GM18507 (cell line): Measurements from ENCODE around the gene NID2.

Source experiments
- DNase-seq: peaks from one replicate; pipeline ENCODE4 v3.0.0; 2011; ENCODE audit warnings: low read depth; ENCODE audit not compliant: insufficient read length; ENCODE audit errors: extremely low spot score
- FAIRE-seq: peaks from 2 replicates; lab custom pipeline; 2011; peaks lifted over from hg19 to GRCh38; lab: Jason Lieb, UNC

NID2 gene

DNA sequence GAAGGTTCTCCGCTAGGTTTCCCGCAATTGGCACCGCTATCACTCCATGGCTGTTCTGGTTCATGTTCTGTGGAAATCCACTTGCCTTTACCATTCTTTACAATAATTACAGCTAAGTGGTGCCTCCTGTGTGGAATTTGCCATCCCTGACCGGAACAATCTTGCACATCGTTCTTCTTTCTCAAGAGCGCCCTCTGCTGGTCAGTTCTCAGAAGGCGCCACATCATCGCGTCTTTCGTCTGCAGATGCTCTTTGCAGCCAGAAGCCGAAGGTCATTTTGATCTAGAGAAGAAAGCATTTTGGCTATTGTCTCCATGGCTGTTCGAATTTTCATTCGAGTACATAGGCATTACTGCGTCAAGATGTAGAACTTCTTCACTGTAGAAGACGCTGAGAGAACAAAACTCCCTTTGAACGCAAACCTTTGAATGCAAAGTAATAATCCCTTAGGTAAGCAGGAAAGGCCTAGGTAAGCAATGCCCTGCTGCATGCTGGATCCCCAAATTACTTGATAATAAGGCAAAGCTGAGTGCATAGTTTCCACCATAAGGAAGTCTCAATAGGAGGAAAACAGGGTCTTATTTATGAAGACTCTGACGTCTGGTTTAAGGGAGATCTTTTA lies 89.7 kb downstream of the NID2 start:
- DNase-seq = no peak
- FAIRE-seq = peak; percentile 89

DNA sequence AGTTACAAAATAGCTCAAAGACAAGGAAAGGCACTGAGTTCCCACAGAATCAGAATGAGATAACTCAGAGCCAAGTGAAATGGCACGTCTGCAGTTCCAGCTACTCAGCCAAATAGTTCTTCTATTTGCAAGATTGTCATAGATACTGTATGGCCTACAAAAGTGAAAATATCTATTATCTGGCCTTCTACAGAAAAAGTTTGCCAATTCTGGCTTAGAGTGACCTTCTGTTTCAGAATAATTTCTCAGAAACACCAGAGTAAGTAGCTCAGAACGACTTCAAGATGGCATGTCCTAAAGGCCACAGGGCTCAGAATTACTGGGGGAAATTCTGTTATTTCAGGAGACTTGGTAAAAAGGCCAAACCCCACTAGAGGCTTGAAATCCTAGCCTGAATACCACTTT lies 90.2 kb downstream of the NID2 start:
- DNase-seq (no peak), FAIRE-seq (no peak)

DNA sequence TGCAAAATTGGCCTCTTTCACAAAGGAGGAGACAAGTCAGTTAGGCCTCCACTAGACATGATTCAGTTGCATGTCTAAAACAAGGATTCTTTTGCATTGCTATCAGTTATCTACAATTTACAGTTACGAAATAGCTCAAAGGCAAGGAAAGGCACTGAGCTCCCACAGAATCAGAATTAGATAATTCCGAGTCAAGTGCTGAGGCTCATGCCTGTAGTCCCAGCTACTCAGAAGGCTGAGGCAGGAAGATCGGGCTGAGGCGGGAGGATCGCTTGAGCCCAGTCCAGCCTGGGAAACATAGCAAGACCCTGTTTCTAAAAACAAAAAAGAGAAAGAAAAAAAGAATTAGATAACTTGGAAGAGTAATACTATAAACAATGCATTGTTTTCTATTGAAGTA lies 91.8 kb downstream of the NID2 start:
- FAIRE-seq (no peak), DNase-seq (no peak)

DNA sequence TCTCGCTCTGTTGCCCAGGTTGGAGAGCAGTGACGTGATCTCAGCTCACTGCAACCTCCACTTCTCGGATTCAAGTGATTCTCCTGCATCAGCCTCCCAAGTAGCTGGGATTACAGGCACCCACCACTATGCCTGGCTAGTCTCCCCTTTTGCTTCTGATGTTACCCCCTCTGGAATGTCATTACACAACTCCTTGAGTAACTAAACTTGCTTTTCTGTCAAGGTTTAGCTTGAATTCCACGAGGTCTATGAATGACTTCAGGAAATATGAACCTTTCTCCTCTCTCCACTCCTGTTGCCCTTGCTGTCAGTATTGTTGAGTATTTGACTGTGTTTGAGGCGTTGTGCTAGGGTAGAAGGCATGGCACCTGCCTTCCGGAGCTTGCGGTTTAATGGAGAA lies 96.3 kb downstream of the NID2 start:
- DNase-seq (no peak), FAIRE-seq (no peak)

GRCh38 chr14:51969852-51970540 lies 98.9 kb downstream of the NID2 start:
- DNase-seq (no peak), FAIRE-seq (no peak)

- DNase-seq = no peak
- FAIRE-seq = no peak
Measured at GRCh38 chr14:51967521-51967920, 101.3 kb downstream of the NID2 start.

DNA sequence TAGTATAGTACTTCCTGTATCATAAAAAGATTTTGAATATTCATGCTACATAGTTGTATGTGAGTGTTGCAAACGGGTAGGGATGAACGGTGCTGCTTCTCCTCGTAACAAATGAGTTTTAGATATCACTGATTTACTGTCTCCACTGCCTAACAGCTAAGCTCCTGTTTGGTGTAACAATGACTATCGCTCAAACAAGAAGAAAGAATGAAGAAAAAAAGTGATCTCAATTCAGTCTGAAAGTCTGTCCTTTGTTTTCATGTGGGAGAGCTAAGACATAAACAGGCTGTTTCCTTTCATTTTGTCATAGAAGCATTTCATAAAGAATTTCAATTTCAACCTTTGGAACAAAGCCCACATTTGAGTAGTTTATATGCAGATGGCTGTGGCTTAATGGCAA lies 105.6 kb downstream of the NID2 start:
- DNase-seq (no peak), FAIRE-seq (no peak)

DNA sequence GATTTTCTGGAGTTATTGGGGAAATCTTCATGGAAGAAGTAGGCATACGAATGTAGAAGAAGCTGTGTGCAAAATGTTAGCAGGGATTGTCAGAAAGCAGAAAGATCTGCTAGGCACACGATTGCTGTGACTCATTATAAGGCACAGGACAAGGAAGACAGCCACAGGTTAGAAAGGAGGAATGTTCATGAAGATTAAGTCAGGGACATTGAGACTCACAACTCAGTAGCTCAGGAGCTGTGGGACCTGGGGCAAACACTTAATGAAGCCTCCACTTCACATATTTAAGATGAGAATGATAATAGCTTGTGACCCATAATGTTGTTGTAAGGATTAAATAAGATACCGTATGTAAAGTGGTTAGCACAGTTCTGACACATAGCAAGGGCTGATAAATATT lies 106.1 kb downstream of the NID2 start:
- no peak for DNase-seq
- FAIRE-seq = no peak

DNA sequence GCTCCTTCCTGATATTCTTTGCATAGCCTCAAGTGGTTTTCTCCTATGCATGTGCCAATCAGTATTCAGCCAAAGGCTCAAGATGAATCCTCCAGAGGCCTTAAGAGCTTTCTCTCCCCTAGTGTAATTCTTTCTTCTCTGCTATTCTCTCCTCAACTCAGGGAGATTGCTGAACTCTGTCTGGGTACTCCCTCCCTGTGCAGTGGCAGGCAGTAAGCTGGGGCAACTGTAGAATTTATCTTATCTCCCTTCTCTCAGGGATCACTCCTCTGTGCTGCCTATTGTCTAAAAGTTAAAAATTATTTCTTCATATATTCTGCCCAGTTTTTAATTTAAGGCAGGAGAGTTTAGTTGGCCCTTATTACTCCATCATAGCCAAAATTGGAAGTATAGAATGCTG lies 108.0 kb downstream of the NID2 start:
- FAIRE-seq (no peak), DNase-seq (no peak)

GRCh38 chr14:51959928-51960327 lies 108.9 kb downstream of the NID2 start:
- FAIRE-seq = no peak
- DNase-seq = no peak

GRCh38 chr14:51957950-51958349 lies 110.9 kb downstream of the NID2 start:
- no peak for FAIRE-seq
- no peak for DNase-seq
